ENCODE measurements around the gene PROS1. TPM values are rescaled to one million over a fixed set of nuclear protein-coding genes. Genes with fewer than 3 reads are reported as not detected.
A peak's percentile ranks its signal among the peaks of the same experiment; 100 is the strongest.
"Not testable (repeated sequence)": the region's sequence is repeated elsewhere in the genome, so short reads cannot be mapped to it uniquely, and the experiment has no call there.

The PROS1 gene
- total RNA-seq, 1 donor from 2014 or later, result 26.1 TPM

GRCh38 chr3:93979850-93980676 is 6.4 kb upstream of the PROS1 start, which contains the start of gene ARL13B:
Gene ARL13B (plus strand): TSS chr3:93980155. CDS start chr3:93980424, 269 bp downstream.
- DNase-seq (ENCODE audit: extremely low read depth, low read depth, low spot score), result peak; percentile 90

- no peak for DNase-seq (ENCODE audit: extremely low read depth, low read depth, low spot score)
Observed at GRCh38 chr3:93969997-93970396, 3.7 kb downstream of the PROS1 start.

GRCh38 chr3:93969443-93969842 is 4.3 kb downstream of the PROS1 start:
- no peak for DNase-seq (ENCODE audit: extremely low read depth, low read depth, low spot score)

- not testable (repeated sequence) for DNase-seq (ENCODE audit: extremely low read depth, low read depth, low spot score)
Observed at GRCh38 chr3:93965106-93965505, 8.6 kb downstream of the PROS1 start.

- no peak for DNase-seq (ENCODE audit: extremely low read depth, low read depth, low spot score)
Observed at GRCh38 chr3:93962798-93963197, 10.9 kb downstream of the PROS1 start.

- DNase-seq (ENCODE audit: extremely low read depth, low read depth, low spot score), result no peak
Observed at GRCh38 chr3:93961489-93961888, 12.2 kb downstream of the PROS1 start.

- DNase-seq (ENCODE audit: extremely low read depth, low read depth, low spot score), result no peak
Observed at GRCh38 chr3:93961026-93961425, 12.7 kb downstream of the PROS1 start.

- DNase-seq (ENCODE audit: extremely low read depth, low read depth, low spot score), result not testable (repeated sequence)
Observed at GRCh38 chr3:93949958-93950357, 23.7 kb downstream of the PROS1 start.

- DNase-seq (ENCODE audit: extremely low read depth, low read depth, low spot score), result not testable (repeated sequence)
Observed at GRCh38 chr3:93937485-93937884, 36.2 kb downstream of the PROS1 start.

GRCh38 chr3:93936549-93936948 is 37.1 kb downstream of the PROS1 start:
- no peak for DNase-seq (ENCODE audit: extremely low read depth, low read depth, low spot score)

GRCh38 chr3:93934366-93935046 is 39.2 kb downstream of the PROS1 start:
- no peak for DNase-seq (ENCODE audit: extremely low read depth, low read depth, low spot score)

GRCh38 chr3:93931597-93932229 is 42.0 kb downstream of the PROS1 start:
- no peak for DNase-seq (ENCODE audit: extremely low read depth, low read depth, low spot score)

- DNase-seq (ENCODE audit: extremely low read depth, low read depth, low spot score), result no peak
Observed at GRCh38 chr3:93930041-93930440, 43.7 kb downstream of the PROS1 start.

- no peak for DNase-seq (ENCODE audit: extremely low read depth, low read depth, low spot score)
Observed at GRCh38 chr3:93926789-93927188, 46.9 kb downstream of the PROS1 start.

- DNase-seq (ENCODE audit: extremely low read depth, low read depth, low spot score), result no peak
Observed at GRCh38 chr3:93924491-93924890, 49.2 kb downstream of the PROS1 start.

- no peak for DNase-seq (ENCODE audit: extremely low read depth, low read depth, low spot score)
Observed at GRCh38 chr3:93923006-93923405, 50.7 kb downstream of the PROS1 start.

- not testable (repeated sequence) for DNase-seq (ENCODE audit: extremely low read depth, low read depth, low spot score)
Observed at GRCh38 chr3:93917546-93918029, 56.1 kb downstream of the PROS1 start.

GRCh38 chr3:93913623-93914022 is 60.1 kb downstream of the PROS1 start:
- not testable (repeated sequence) for DNase-seq (ENCODE audit: extremely low read depth, low read depth, low spot score)

- DNase-seq (ENCODE audit: extremely low read depth, low read depth, low spot score), result no peak
Observed at GRCh38 chr3:93911206-93911605, 62.5 kb downstream of the PROS1 start.

- no peak for DNase-seq (ENCODE audit: extremely low read depth, low read depth, low spot score)
Observed at GRCh38 chr3:93910097-93910496, 63.6 kb downstream of the PROS1 start.

- no peak for DNase-seq (ENCODE audit: extremely low read depth, low read depth, low spot score)
Observed at GRCh38 chr3:93907132-93907531, 66.6 kb downstream of the PROS1 start.
